Panc1 (cell line): ENCODE measurements around the gene PTPRR.

Experiments
- POLR2AphosphoS5 ChIP-seq: IDR thresholded peaks from 2 replicates; pipeline ENCODE4 v1.6.1; 2012; ENCODE audit warnings: mild to moderate bottlenecking, low read depth, low read length, moderate library complexity
- TF ChIP-seq, protein P1 (sequence below): fragments of 450-650 bp; IDR thresholded peaks from 2 replicates; pipeline ENCODE4 v1.5.1; 2017; ENCODE audit warnings: mild to moderate bottlenecking
- TF ChIP-seq, protein P2 (sequence below), 2 experiments: IDR thresholded peaks; 2 replicates each; pipeline ENCODE4 v1.6.1; 2011 to 2012; ENCODE audit warnings: low read depth in 2 of 2, control low read depth in 1 of 2, low read length in 1 of 2, mild to moderate bottlenecking in 1 of 2, moderate library complexity in 1 of 2; ENCODE audit not compliant: insufficient read depth in 1 of 2

DNA sequence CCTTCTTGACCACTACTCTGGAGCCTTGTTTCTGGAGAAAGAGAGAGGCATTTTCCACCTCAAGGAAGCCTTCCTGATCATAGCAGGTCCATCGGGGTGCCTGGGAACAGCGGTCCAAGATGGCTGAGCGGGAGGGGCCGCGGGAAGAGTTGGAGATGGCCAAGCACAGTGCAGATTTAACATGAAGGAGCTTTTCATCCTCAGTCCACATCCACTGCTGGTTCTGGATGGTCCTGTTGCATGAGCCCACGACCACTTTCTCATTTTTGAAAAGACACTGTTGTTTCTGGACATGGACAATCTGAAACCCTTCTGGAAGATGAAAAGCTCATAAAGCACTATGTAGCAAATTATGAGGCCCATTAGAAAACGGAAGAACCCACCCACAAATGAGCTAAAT is 284.8 kb downstream of the PTPRR start:
- TF ChIP-seq, protein P1, sequence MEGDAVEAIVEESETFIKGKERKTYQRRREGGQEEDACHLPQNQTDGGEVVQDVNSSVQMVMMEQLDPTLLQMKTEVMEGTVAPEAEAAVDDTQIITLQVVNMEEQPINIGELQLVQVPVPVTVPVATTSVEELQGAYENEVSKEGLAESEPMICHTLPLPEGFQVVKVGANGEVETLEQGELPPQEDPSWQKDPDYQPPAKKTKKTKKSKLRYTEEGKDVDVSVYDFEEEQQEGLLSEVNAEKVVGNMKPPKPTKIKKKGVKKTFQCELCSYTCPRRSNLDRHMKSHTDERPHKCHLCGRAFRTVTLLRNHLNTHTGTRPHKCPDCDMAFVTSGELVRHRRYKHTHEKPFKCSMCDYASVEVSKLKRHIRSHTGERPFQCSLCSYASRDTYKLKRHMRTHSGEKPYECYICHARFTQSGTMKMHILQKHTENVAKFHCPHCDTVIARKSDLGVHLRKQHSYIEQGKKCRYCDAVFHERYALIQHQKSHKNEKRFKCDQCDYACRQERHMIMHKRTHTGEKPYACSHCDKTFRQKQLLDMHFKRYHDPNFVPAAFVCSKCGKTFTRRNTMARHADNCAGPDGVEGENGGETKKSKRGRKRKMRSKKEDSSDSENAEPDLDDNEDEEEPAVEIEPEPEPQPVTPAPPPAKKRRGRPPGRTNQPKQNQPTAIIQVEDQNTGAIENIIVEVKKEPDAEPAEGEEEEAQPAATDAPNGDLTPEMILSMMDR, result no peak
- TF ChIP-seq, protein P2, sequence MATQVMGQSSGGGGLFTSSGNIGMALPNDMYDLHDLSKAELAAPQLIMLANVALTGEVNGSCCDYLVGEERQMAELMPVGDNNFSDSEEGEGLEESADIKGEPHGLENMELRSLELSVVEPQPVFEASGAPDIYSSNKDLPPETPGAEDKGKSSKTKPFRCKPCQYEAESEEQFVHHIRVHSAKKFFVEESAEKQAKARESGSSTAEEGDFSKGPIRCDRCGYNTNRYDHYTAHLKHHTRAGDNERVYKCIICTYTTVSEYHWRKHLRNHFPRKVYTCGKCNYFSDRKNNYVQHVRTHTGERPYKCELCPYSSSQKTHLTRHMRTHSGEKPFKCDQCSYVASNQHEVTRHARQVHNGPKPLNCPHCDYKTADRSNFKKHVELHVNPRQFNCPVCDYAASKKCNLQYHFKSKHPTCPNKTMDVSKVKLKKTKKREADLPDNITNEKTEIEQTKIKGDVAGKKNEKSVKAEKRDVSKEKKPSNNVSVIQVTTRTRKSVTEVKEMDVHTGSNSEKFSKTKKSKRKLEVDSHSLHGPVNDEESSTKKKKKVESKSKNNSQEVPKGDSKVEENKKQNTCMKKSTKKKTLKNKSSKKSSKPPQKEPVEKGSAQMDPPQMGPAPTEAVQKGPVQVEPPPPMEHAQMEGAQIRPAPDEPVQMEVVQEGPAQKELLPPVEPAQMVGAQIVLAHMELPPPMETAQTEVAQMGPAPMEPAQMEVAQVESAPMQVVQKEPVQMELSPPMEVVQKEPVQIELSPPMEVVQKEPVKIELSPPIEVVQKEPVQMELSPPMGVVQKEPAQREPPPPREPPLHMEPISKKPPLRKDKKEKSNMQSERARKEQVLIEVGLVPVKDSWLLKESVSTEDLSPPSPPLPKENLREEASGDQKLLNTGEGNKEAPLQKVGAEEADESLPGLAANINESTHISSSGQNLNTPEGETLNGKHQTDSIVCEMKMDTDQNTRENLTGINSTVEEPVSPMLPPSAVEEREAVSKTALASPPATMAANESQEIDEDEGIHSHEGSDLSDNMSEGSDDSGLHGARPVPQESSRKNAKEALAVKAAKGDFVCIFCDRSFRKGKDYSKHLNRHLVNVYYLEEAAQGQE (IDR thresholded peaks at IDR 0.05; ENCODE audit: insufficient read depth in 1 of 2, low read depth in 2 of 2, low read length in 1 of 2), result no peak
- TF ChIP-seq POLR2AphosphoS5, result no peak
